GM12801 (cell line): ENCODE results near the gene HS1BP3.

Experiments used
- TF ChIP-seq, protein P1 (sequence below): IDR thresholded peaks from one replicate; pipeline ENCODE4 v1.5.1; 2011; ENCODE audit warnings: control low read depth; ENCODE audit not compliant: insufficient read length; ENCODE audit errors: extremely low read depth

Gene HS1BP3

DNA sequence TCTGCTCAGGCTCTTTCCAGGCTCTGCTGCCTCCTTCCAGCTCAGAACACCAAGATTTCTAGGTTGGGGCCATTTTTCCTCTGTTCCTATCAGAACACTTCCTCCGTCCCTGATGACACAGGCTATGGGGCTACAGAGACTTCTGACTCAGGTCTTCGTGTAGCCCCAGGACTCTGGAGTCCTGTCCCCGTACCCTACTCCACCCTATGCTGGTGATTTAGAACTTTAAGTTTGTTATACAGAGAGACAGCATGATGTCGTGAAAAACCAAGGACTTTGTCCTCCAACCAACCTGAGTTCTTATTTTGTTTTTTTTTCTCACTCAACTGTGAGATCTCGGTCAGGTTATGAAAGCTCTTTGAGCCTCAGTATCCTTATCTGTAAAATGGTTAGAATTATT is 78.7 kb downstream of the HS1BP3 start:
- TF ChIP-seq, protein P1, sequence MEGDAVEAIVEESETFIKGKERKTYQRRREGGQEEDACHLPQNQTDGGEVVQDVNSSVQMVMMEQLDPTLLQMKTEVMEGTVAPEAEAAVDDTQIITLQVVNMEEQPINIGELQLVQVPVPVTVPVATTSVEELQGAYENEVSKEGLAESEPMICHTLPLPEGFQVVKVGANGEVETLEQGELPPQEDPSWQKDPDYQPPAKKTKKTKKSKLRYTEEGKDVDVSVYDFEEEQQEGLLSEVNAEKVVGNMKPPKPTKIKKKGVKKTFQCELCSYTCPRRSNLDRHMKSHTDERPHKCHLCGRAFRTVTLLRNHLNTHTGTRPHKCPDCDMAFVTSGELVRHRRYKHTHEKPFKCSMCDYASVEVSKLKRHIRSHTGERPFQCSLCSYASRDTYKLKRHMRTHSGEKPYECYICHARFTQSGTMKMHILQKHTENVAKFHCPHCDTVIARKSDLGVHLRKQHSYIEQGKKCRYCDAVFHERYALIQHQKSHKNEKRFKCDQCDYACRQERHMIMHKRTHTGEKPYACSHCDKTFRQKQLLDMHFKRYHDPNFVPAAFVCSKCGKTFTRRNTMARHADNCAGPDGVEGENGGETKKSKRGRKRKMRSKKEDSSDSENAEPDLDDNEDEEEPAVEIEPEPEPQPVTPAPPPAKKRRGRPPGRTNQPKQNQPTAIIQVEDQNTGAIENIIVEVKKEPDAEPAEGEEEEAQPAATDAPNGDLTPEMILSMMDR = no peak

DNA sequence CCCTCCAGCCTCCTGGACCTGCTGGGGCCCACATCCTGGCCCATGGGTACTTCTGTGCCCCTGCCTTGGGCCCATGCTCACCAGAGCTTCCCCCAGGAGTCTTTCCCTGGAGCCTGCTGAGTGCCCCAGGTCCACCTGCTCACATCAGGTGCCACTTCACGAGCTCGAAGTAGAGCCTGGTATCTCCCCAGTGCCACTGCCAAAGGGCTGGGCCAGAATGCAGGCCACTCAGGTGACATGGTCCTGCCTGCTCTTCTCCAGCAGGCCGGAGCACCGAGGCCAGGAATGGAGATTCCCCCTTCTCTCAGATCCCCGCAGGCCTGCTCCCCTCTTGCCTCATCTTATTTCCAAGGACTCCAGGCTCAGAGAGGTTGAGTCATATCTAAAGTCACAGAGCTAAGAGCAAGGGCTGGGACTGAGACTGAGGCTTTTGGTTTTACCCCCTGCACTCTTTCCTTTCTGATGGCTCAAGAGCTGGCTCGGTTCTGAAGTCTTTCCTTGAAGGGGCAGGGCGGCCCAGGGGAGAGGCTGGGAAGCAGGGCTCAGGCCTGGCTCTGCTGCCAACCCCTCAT is 79.2 kb downstream of the HS1BP3 start:
- TF ChIP-seq, protein P1 = no peak

DNA sequence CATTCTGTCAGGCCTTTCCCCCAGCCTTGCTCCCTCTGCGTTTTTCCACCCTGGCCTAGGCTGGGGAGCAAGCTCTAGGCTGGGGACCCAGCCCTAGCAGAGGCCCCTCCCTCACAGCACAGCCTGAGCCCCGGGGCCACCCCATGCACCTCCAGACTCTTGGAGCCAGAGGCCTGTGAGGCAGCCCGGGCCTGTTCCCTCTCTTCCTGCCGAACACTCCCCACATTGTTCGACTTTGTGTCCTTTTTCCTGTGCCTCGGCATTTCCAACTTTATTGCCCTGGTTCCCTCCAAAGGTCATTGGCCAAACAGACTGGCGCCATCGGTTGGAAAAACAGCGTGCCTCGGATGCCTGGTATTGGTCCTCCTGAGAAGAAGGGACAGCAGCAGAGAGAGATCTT is 79.7 kb downstream of the HS1BP3 start:
- TF ChIP-seq, protein P1 = no peak

DNA sequence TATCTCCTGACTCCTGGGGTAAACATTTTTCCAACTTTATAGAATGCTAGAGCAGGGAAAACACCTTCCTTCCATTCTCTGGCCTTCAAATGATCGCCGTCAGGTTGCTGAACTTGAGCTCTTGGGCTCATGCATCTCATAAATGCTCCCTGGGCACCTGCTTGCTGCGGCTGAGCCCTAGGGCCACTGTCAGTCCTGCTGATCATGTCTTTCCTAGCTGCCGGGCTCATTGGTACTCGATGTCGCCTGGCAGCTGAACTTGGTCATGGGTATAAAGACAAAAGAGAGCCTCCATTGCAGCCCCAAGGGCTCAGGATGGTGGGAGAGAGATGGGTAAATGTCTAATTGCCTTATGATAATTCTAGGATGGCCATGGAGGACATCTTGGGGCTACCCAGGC is 80.6 kb downstream of the HS1BP3 start:
- TF ChIP-seq, protein P1 = no peak

DNA sequence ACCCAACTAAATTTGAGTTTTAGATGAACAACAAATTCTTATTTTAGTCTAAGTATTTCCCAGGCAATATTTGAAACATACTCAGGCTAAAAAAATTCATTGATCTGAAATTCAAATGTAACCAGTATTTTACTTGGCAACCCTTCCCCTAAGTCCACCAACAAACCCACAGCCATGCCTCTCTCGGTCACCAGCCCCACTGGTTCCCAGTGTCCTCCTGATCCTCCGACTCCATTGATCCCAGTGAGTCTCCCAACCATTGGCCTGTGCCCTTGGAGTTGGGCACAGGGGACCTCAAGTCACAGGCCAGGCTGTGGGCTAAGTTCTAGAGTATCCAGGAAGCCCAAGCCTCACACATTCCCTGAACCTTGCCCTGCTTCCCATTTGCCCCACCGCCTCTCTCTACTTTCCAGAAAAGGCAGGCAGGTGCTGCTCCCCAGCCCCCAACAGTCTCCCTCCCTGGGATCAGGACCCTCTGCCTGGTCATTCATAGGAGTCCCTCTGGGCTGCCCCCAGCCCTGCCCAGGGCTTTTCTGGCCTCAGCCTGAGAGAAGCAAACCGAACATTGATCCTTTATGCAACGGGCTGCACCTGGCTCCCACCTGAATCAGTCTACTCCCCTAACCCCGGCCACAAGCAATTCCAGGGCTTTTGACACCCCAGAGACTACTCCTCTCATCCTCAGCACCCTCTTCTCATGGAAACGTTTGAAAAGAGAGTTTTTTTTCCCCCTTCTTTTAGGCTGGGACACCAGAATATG is 81.3 kb downstream of the HS1BP3 start:
- TF ChIP-seq, protein P1 = no peak

DNA sequence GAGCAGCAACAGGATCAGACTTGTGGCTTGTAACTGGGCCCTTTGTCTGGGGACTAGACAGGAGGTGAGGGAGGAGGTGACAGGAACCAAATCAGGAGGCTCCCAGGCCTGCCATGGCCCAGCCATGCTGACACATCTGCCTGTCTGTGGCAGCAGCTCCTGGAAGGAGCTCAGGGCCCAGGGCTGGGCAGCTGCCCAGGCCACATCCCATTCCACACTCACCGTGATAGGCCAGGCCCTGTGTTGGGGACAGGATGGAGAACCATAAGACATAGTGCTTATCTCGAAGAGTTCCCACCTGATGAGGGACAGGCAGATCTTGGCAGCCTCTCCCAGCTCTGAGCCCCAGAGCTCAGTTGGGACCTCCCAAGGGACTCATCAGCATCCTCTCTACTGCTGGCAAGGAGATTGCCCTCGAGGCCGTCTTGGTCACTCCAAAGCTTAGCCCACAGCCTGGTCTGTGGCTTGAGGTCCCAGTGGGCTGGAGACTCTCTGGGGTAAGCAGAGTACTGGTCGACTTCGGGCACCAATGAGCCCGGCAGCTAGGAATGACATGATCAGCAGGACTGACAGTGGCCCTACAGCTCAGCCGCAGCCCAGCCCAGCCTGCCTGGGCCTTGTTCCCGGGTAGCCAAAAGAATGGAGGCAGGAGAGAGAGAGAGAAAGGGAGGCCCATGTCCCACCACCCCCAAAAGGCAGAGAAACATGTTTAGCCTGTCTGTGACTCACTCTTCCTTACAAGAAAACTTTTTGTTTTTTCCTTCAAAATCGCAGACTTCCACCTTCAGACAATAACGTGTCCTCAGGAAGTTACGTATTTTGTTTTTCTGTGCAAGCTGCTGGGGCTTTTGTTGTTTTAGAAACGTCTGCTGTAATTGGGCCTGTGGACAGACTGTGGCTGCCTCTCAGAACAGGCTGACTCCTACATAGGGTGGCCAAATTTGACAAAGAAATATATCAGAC is 82.1 kb downstream of the HS1BP3 start:
- TF ChIP-seq, protein P1 = no peak

DNA sequence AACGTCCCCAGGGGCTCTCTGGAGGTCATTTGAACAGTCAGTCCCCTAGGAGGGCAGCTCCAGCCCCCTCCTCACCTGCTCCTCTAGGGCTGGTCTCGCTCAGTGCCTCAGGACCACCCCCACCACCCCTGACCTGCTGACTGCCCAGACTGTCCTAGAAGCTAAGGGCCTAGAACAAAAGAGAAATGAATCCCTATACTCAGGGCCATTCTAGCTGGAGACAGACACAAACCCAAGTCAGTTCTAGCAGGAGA is 83.0 kb downstream of the HS1BP3 start:
- TF ChIP-seq, protein P1 = no peak
